Renal cortical epithelial cell (primary cell): ENCODE data around the gene MYMK. TPM values are rescaled to one million over a fixed set of nuclear protein-coding genes. Genes with fewer than 3 reads are reported as not detected.

Experiments used
- DNase-seq: peaks from one replicate; pipeline ENCODE4 v3.0.0-alpha.2; 2011; ENCODE audit warnings: low read depth
- total RNA-seq: library from RNA; depleted of rRNA; stranded (reverse); fragments of >200 nt; gene quantifications from 2 replicates; pipeline ENCODE4 v1.2.3, GENCODE V29; 2014

The MYMK gene
- total RNA-seq, 1 donor from 2014 or later = not detected

GRCh38 chr9:133558191-133559126 is 33.7 kb upstream of the MYMK start:
- DNase-seq = peak; percentile 1

DNA sequence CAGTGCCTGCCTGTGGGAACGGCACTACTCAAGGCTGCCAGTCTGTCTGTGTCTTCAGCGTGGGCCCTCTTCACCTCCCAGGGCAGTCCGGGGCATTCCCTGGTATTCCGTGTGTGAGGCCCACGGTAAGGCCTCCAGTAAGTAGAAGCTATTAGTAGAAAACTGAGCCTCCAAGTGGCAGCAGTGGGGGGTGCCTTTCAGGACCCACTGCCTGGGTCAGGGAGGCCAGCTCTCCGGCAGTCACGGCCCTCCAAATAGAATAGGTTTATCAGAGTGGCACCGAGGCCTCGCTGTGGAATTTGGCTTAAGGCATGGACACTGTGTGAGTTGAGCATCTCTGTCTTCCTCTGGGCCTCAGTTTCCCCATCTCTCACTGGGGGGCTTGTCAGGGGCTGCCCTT is 32.8 kb upstream of the MYMK start:
- no peak for DNase-seq

DNA sequence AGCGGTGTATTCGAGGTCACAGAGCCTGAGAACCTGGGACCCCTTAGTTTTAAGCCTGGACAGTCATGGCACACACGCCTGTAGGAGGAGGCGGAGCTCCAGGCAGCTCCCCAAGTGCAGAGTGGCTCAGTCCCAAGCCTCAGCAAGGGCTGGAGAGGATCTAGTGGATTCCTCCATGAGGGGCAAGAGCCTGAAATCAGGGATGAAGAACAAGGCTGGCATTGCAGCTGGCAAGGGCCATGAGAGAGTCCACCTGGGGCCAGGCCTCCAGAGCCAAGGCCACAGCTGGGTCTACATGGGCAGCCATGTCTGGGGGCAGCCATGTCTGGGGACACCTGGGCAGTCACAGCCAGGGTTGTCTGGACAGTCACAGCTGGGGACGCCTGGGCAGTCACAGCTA is 31.6 kb upstream of the MYMK start:
- DNase-seq = no peak

DNA sequence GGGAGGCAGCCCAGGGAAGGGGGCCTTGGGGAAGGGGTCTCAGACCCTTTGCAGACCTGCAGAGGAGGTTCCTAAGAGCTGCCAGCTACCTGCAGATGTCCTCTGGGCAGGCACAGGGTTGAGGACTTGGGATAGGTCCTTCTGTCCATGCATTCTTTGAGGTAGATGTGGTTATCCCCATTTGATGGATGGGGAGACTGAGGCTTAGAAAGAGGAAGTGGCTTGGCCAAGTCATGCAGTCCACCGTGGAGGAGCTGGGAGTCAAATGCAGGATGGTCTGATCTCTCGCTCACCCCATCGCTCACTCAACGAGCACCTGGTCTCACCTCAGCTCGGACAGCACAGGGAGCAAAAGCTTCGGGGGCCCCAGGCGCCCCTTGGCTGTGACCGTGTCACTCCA is 30.0 kb upstream of the MYMK start:
- no peak for DNase-seq

- no peak for DNase-seq
These were observed 29.4 kb upstream of the MYMK start for GRCh38 chr9:133553973-133554713.

DNA sequence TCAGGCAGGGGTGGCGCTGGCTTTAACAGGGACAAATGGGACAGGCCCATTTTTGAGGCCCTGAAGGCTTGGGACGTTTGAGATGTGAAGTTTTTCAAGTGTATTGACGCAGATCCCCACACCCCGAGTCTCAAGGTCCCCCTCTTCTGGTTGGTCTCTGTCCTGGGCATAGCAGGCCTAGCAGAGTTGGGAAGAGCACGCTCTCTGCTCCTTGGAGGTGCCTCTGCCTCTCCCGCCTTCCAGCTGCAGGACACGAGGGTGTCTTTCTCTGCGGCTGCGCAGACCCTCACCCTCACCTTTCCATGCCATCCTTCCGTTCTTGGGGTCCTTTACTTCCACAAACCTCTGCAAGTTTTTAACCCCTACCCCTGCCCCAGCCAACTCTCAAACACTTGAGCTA is 28.4 kb upstream of the MYMK start:
- DNase-seq = no peak

- DNase-seq = no peak
These were observed 27.5 kb upstream of the MYMK start for GRCh38 chr9:133552236-133552635.

DNA sequence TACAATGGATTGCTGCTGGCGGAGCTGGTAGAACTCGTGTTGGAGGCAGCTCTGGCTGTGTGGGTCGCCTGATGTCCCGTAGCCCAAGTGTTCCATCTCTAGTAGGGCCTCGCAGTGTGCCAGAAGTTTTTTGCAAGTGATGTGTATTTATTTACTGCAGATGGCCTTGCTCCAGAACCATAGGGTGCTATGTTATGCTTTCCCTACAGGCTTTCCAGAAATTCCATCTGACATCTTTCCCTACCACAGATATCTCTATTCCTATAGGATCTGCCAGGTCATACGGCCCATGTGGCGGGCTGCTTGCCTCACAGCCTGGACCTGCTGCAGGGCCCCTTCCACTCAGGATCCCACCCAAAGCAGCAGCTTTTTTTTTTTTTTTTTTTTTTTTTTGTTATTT is 26.7 kb upstream of the MYMK start:
- DNase-seq = no peak

DNA sequence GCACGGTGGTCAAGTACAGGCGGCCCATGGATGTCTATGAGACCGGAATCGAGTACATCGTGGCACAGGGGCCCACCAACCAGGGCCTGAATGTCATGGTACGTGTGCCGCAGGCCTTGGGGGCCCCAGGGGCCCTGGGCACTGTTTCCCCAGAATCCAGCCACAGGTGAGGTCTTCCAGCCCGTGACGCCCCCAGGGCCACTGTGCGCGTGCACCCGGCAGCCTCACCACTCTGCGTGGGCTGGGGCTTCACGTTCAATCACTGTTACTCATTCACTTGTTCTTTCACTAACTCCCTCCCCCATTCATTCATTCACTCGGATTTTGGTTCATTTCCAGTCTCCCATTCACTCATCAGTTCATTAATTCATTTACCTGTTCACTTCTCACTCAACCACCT is 22.4 kb upstream of the MYMK start:
- DNase-seq = no peak

DNA sequence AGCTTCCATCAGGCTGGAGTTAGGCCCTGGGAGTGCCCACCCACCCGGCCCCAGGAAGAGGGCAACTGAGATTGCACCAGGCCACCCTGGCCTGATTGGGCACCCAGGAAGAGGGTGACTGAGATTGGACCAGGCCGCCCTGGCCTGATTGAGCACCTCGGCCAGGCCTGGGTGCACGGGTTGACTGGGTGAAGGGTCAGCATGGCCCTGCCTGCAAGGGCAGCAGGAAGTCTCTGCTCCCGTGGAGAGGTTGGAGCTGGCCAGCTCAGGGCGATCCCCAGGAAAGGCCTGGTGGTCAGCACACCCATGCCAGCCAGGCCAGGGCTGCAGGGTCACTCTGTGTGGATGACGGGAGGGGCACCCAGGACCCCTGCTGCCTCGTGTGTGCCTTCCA is 21.5 kb upstream of the MYMK start:
- DNase-seq = no peak

- no peak for DNase-seq
These were observed 20.9 kb upstream of the MYMK start for GRCh38 chr9:133545494-133546286.

DNA sequence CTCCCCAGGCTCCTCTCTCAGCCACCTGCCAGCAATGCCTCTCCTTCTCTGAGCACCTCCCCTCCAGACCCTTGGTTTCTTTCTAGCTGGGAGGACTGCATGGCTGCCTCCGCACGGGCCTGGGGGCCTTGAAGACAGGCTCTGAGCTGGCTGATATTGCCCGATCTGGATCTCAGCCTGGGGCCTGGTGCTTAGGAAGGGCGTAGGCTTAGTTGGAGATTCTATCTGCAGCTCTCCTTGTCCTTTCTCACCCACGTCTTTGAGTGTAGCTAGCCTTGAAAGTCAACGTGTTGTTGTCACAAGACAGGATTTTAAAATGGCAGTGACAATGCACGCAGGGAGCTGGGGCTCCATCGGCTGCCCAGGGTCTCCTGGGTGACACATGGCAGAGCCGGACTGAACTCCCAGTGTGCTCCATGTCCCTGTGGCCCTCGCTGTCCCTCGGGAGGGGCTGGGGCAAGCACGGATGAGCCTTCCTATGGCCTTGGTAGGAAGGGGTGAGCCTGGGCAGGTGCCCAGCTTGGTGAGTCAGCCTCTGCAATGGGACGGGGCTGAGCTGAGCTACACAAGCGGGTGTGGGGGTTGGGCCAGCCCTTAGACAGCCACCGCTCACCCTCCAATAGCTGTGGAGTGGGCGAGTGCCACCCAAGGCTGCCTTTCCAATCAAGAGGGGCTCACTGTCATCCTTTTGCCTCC is 19.2 kb upstream of the MYMK start:
- DNase-seq = no peak

GRCh38 chr9:133542002-133542401 is 17.2 kb upstream of the MYMK start:
- DNase-seq = no peak

GRCh38 chr9:133540698-133541025 is 15.9 kb upstream of the MYMK start:
- DNase-seq = no peak

- DNase-seq = no peak
These were observed 15.4 kb upstream of the MYMK start for GRCh38 chr9:133539991-133540697.

DNA sequence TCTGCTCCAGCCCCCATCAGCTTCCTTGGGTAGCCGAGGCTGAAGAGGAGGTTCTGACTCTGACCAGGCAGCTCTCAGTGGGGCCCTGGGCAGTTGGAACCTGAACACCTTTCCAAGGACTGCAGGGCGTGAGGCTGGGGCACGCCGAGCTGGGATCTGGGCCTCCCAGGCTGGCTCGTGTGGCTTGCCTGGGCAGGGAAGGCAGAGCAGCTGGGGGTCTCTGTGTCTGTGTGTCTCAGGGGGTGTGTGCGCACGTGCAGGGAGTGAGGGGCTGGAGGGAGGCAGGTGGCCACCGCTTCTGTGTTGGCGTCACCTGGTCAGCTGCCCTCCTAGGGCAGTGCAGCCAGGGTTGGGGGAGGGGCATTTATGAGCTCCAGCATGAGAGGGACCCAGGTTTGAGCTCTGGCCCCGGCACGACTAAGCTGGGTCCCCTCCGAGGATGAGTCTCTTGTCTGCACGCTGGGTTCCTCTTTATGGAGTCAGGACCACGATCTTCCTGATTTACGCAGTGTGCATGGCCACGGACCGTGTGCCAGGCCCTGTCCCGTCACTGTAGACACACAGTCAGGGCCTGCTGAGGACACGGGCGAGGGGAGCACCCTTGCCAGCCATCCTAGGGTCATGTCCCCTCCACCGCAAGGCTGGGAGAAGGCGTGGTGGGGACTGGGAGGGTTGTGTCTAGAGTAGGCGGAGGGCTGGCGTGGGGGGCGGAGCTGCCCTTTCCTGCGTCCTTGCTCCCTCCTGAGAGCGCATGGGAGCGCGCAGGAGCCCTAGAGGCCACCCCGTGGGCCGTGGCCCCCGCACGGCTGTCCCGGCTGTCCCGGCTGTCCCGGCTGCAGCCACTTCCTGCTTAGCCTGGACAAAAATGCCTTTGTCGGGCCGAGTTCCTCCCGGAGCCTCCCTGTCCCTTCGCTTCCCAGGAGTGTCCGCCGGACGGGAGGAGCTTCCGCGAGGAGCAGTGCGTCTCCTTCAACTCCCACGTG is 14.4 kb upstream of the MYMK start:
- no peak for DNase-seq

- no peak for DNase-seq
These were observed 13.4 kb upstream of the MYMK start for GRCh38 chr9:133538176-133538575.

DNA sequence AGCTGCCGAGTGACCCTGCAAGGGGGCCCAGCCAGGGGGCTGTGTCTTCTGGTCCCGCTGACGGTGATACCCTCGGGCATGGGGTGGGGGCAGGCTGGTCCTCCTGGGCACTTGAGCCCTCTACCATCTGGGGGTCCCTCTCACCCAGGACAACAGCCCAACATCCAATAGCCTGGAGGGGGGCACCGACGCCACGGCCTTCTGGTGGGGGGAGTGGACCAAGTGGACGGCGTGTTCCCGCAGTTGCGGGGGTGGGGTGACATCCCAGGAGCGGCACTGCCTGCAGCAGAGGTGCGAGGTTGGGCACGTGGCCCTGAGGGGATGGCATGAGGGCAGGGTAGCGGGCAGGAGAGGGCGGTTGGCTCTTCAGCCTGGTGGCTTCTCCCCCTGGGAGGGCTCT is 12.5 kb upstream of the MYMK start:
- DNase-seq = no peak

- DNase-seq = no peak
These were observed 11.8 kb upstream of the MYMK start for GRCh38 chr9:133536536-133536935.

- DNase-seq = no peak
These were observed 11.3 kb upstream of the MYMK start for GRCh38 chr9:133536080-133536479.
